CD4-positive, alpha-beta T cell treated with Interleukin-17A for 1 hour (primary cell): ENCODE measurements around the gene MED10.

Experiments
- DNase-seq: peaks from one replicate; pipeline ENCODE4 v3.0.0-alpha.2; 2020

MED10 gene, protein sequence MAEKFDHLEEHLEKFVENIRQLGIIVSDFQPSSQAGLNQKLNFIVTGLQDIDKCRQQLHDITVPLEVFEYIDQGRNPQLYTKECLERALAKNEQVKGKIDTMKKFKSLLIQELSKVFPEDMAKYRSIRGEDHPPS

DNA sequence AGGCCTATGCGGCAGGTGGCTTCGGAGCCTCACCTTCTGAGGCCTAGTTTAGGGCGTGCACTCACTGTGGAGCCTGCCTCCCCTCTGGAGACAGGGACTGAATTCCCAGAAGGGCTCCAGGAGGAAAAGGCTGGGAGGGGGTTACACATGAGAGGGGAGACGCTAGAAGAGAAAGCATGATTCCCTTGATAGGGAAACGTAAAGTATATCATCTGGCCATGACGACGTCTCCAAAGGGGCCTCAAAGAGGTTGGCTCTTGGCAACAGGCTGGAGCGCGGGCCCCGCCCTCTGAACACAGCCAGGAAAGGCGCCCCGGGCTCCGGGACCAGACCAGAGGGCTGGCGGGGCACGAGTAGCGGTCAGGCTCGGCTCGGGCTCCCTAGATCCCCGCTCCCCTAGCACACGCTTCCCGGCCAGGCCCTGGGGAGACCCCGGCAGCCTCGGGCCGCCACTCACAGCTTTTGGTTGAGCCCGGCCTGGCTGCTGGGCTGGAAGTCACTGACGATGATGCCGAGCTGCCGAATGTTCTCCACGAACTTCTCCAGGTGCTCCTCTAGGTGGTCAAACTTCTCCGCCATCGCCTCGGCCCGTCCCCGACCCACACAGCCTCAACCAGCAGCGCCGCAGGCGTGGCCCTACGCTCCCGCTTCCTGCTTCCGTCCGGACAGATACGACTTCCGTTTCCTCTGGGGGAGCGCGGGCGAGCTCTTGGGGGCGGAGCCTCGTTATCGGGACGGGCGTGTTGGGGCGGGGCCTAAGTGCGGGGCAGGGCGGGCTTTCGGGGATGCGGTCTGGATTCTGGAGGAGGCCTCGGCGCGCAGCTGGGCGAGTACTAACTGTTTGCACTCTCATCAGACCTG lies at the start of gene MED10:
Gene MED10 (minus strand): TSS at position 643 of the 861 bp plus-strand sequence. CDS start 64 bp downstream, at position 579.
- peak; percentile 95 for DNase-seq

DNA sequence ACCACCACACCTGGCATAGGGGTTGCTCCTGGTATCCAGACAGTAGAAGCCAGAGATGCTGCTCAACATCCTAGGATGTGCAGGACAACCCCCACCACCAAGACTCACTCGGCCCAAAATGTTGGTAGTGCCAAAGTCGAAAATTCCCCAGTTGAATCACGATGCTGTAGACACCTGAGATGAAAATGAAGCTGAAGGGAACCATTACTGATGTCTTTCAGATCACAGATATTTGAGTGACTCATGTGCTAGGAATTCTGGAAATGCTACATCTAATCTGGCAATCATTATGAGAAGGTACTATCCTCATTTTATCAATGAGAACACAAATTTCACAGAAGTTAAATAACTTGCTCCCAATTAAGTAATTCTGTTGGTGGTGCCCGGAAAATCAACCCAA lies 49.3 kb upstream of the MED10 start:
- DNase-seq, result no peak

DNA sequence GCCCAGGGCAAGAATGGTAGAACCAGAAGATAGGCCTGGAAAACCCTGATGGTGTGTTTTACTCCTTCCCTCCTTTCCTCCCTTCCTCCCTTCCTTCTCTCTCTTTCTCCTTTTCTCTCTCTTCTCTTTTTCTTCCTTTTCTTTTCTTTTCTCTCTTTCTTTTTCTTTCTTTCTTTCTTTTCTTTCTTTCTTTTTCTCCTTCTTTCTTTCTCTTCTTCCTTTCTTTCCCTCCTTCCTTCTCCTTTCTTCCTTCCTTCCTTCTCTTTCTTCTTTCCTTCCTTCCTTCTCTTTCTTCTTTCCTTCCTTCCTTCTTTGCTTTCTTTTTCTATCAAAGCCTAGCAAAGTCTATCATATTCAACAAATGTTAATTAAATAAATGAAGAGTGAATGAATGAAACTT lies 46.4 kb upstream of the MED10 start:
- no peak for DNase-seq

GRCh38 chr5:6424110-6424659 lies 45.8 kb upstream of the MED10 start:
- no peak for DNase-seq

DNA sequence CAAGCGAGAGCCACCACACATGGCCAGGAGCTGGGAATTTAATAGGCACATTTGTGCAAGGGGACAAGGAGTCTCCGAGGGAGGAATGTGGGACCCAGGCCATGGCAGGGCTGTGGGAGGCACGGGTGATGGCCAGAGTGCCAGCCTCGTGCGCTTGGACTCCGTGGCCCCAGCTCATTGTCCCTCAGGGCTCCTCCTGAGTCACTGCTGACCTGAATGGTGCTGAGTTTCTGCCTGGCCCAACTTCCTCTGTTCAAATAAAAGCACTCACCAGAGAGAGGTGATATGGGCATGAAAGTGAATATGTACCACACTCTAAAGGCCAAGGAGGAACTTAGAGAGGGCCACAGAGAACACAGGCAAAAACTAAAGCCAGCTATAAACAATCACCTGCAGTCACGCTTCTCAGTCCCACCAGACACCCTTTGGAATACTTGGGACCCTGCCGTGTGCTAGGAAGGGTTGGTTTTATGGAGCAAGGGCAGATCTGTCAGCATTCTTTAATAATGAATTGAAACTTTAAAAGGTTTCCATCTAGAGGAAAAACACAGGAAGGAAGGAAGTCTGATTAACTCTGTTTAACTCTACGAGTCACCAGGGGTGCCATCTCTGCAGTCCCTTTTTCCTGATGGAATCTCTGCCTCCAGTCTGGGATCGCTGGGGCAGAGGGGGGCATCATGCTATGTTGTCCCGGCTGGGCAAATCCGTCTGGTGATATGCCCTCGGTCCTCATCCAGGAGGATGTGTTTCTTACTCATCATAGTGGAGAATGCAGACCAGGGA lies 45.2 kb upstream of the MED10 start:
- DNase-seq, result no peak

DNA sequence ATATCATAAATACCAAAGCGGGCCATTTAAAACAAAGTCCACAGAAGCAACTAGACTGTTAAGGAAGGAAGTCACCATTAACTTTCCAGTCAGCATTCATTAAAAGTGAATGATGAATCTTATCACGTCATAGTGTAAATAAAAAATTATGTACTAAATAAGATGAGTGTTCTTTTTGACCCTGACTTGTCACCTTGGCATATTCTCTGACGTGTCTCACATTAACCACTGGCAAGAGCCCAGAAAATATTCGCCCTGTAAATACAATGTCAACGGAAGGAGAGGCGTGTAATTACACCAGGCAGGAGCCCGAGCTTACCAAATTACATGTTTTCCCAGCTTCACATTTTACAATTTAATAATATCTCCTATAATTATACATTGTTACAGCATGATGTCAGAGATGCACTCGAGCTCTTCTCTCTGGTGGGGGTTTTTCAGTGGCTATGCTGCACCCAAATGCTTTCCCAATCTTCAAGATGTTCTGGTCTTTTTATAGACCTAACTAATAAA lies 41.0 kb upstream of the MED10 start:
- no peak for DNase-seq

DNA sequence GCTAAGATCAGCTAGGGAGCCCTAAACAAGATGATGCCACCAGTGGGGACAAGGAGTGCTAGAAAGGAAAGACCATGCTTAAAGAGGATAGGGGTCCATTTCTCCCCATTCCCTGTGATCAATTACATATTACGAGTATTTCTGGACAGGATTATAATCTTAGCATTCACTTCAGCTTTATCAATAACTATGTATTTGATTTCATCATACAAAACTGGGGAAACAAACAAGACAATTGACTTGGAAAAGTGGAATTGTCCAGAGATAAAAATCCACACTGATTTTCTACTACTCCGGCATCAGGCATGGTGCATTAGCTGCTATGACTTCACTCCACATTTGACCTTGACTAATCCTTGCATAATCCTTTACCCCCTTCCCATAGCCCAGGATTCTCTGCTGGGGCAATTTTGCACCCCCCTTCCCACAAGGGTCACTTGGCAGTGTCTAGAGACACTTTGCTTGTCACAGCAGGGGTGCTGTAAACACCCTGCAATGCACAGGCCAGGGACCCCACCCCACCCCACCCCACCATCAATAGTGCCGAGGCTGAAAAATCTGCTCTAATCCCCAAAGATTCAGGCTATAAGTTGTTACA lies 40.4 kb upstream of the MED10 start:
- DNase-seq, result no peak

DNA sequence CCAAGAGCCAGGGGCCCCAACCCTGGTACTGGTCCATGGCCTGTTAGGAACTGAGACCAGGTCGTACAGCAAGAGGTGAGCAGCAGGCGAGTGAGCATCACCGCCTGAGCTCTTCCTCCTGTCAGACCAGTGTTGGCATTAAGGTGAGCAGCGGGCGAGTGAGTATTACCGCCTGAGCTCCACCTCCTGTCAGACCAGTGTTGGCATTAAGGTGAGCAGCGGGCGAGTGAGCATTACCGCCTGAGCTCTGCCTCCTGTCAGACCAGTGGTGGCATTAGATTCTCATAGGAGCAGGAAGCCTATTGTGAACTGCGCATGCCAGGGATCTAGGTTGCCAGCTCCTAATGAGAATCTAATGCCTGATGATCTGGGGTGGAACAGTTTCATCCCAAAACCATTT lies 39.3 kb upstream of the MED10 start:
- no peak for DNase-seq

GRCh38 chr5:6412811-6413210 lies 34.5 kb upstream of the MED10 start:
- no peak for DNase-seq

GRCh38 chr5:6411141-6411540 lies 32.8 kb upstream of the MED10 start:
- DNase-seq, result no peak

DNA sequence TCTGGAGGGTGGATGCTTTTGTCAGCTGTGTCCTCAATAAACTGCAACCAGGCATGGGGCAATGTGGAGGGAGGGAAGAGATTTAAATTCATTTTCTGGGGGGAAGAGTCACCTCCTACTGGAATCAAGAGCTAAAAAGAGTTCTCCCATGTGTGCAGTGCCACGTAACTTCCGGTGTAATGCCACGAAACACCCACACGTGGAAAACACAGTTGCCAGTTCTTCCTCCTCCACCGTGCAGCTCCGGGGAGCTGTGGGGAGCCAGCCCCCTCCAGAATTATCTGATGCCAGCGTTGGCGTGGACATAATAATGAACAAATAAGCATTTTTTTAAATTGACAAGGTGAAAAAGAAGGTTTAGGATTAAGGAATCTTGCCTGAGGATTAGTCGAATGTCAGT lies 32.1 kb upstream of the MED10 start:
- no peak for DNase-seq

DNA sequence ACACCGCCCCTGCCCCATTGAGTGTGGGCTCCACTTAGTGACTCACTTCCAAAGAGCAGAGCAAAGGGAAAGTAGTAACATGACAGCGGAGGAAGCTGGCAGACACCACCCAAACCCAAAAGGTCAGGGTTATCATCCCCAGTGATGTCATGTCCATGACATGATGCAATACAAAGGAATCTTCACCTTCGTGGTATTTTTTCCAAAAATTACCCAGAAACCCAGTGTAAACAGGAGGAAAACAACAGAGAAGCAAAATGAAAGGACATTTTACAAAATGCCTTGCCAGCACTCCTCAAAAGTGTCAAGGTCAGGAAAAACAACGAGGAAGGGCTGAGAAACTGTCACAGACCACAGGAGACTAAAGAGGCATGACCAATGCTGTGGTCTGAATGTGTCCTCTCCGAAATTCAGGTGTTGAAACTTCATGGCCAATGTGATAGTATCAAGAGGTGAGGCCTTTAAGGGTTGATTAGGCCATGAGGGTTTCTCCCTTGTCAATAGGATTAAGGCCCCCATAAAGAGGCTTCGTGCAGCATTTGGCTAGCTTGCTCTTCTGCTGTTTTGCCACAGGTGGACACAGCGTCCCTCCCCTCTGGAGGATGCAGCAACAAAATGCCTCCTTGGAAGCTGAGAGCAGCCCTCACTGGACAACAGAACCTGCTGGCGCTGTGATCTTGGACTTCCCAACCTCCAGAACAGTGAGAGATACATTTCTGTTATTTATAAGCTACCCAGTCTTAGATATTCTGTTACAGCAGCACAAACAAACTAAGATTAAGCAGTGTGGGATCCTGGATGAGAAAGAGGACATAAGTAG lies 30.5 kb upstream of the MED10 start:
- no peak for DNase-seq

DNA sequence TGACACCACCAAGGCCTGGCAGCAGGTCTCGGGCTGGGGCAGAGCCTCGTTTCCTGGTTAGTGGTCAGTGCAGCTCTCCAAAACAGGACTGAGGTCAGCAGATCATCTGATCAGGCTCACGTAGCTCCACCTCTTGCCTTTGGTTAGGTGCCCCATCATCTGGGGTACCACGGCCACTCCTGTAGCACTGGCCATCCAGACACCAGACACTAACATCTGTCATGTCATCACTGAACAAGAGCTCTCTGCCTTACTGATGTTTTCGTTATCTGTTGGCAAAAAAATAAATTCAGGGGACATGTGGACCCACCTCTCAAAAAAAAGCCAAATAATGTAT lies 29.9 kb upstream of the MED10 start:
- no peak for DNase-seq

DNA sequence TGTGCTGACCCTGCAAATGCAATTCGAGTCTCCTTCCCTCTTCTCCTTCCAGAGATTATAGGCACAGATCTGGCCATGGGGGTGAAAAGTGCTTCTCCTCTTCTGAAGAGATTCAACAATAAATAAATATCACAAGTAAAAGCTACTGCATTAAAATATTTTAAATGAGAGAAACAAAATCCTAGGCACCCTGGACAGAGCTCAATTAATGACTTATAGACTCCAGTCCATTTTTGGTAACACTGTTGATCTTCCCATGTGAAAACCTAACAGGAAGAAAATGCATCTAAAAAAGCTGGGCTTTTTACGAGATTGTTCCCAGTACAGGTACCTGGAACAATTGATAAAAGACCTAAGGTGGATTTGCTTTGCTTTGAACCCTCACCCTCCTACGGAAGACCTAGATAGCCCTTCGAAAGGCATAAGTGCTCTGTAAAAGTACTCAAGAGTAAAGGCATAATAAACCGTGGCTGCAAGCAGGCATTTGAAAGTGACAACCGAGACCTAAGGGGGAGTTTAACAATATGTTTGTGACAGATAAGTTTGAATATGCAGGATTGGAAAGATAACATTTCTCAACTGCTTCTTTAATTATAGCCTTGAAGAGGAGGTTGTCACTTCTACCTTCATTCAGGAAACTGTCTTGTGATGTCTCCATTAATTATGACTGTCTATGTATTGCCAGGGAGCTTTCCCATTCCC lies 29.4 kb upstream of the MED10 start:
- DNase-seq, result no peak

- DNase-seq, result no peak
Measured at GRCh38 chr5:6405591-6405990, 27.2 kb upstream of the MED10 start.

GRCh38 chr5:6404129-6404528 lies 25.8 kb upstream of the MED10 start:
- no peak for DNase-seq

DNA sequence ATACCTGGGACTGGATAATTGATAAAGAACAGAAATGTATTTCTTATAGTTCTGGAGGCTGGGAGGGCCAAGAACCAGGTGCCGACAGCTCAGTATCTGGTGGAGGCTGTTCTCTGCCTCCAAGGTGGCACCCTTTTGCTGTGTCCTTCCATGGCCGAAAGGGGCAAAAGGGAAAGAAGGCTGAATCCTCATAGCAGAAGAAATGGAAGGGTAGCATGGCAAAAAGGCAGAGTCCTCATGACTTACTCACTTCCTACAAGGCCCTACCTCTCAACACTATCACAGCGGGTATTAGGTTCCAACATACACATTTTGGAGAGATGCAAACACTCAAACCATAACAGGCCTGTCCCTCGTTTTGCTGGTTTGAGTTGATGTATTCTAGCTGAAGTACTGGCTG lies 25.1 kb upstream of the MED10 start:
- DNase-seq, result no peak

- DNase-seq, result no peak
Measured at GRCh38 chr5:6402939-6403338, 24.6 kb upstream of the MED10 start.

DNA sequence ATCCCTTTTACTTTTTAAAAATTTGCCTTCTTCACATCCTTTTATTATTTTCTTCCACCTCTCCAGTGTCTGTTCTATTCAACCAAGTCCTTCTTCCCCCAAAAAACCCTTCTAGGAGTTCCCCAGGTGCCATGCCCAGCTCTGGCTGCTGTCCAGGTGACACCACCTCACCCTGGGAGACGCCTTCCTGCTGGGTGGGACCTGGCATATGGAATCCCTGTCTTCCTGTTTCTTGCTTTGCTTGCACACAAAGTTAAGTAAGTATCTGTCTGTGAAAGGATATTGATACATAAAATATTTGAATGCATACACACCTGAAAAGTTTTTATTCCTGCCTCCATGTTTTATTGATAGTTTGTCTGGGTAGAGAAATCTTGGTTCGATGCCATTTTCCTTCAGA lies 23.1 kb upstream of the MED10 start:
- no peak for DNase-seq

- no peak for DNase-seq
Measured at GRCh38 chr5:6399980-6400910, 21.9 kb upstream of the MED10 start.
